NCI-H524 treated with DMSO at 0.1 percent for 48 hours (cell line): ENCODE data around the gene CDC42EP2.

Source experiments
- DNase-seq: peaks from one replicate; lab custom pipeline; 2025; lab: John Stamatoyannopoulos, UW

CDC42EP2 gene

DNA sequence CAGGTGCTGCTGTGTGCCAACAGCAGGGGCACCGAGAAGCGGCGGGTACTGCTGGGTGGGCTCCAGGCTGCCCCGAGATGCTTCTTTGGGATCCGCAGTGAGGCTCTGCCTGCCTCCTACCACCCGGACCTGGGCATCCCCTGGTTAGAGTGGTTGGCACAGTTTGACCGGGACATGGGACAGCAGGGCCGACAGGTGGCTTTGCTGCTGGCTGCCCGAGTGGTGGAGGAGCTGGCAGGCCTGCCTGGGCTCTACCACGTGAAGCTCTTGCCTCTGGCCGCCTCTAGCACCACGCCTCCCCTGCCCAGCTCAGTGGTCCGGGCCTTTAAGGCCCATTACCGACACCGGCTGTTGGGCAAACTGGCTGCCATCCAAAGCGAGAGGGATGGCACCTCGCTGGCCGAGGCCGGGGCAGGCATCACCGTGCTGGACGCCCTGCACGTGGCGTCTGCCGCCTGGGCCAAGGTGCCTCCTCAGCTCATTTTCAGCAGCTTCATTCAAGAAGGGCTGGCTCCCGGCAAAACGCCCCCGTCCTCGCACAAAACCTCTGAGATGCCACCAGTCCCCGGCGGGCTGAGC lies 41.8 kb downstream of the CDC42EP2 start:
- DNase-seq = no peak

DNA sequence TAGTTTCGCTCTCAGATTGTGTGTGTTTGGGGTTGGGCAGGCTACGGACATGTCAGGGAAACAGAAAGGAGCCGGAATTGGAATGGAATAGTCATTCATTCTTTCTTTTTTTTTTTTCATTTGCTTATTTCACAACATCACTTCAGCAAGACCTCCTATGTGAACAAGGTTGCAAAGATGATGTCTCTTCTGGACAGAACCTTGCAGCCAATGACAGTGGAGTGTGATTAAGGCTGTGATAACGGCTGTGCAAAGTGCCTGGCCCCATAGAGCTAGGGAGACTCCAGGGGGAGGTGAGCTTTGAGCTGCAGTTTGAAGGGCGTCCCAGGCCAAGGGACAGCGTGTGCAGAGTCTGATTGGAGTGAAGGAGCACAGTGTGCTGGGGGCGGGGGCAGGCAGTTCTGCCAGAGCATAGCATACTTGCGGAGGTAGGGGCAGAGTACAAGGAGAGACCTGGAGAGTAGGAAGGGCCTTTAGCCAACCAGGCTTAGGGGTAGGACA lies 43.2 kb downstream of the CDC42EP2 start:
- DNase-seq = no peak

DNA sequence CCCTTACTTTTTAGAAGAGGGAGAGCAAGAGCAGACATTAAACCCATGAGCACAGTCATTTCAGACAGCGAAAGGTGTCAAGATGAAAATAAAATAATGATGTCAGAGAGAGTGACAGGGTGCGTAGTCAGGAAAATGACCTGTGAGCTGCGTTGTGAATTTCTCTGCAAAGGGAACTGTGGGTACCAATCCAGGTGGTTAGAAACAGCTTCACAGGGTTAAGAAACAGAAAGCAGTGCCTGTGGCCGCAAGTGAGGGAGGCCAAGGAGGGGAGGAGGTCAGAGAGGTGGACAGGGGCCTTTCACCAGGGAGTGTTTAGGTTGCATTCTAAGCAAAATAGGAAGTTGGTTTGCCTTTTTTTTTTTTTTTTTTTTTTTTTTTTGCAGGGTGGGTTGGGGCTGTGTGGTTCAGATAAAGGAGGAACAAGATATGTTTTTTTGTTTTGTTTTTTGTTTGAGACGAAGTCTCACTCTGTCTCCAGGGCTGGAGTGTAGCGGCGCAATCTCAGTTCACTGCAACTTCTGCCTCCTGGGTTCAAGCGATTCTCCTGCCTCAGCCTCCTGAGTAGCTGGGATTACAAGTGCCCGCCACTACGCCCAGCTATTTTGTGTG lies 47.8 kb downstream of the CDC42EP2 start:
- DNase-seq = no peak

DNA sequence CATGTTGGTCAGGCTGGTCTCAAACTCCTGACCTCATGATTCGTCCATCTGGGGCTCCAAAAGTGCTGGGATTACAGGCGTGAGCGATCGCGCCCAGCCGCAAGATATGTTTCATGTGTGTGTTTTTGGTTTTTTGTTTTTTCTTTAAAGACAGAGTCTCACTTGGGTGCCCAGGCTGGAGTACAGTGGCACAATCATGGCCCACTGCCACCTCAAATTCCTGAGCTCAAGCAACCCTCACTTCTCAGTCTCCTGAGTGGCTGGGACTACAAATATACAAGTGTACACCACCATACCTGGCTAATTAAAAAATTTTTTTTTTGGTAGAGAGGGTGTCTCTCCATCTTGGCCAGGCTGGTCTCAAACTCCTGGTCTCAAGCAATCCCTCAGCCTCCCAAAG lies 48.3 kb downstream of the CDC42EP2 start:
- no peak for DNase-seq

DNA sequence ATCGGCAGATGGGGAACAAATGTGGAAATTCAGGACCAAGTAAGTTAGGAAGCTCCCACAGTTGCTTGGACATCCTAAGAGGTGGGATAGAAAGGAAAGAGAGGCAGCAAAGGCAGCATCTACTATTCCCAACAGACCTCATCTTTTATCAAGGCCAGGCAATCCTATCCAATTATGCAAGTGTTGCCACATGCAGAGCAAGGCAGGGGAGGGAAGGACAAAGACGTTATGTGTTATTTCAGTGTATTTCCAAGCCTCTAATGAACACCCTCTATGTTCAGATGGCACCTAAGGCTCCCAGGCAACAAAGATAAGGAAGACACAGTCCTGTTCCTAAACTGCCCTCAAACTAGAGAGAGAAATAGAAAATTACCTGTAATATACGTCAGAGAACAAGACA lies 49.1 kb downstream of the CDC42EP2 start:
- no peak for DNase-seq

DNA sequence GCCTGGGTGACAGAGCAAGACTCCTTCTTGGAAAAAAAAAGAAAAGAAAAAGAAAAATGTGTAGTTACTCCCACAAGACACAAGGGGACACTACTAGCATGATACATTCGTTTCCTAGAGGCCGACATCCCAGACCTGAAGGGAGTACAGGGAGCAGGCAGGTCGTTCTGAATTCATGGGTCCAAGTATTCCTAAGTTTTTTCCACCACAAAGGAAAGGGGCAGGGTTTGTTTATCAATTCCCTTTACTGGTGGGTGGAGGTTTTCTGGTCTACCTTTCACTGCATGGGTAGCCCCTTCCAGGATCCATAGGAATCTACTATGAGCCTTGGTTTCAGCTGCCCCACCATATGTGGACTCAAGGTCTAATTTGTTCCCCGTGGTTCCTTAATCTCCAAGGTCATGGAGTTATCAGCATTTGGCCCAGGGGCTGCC lies 51.7 kb downstream of the CDC42EP2 start:
- DNase-seq = peak; percentile 46

DNA sequence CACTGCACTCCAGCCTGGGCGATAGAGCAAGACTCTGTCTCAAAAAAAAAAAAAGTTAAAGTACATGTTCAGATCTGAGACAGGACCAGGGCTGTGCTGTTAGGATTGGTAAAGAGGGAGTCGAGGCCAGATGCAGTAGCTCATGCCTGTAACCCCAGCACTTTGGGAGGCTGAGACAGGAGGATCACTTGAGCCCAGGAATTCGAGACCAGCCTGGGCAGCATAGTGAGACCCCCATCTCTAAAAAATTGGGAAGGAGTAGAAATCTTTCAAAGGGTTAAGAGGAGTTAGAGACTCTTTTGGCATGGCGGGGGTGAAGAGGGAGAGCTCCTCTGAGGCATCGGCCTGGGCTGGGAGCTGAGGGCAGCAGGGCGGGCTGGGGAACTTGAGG lies 56.0 kb downstream of the CDC42EP2 start:
- no peak for DNase-seq
